Measurements from ENCODE around the gene PROSER1. TPM values are rescaled to one million over a fixed set of nuclear protein-coding genes. Genes with fewer than 3 reads are reported as not detected.

Gene PROSER1
- total RNA-seq, 4 donors from 2014 or later = 3.8 to 47.3 (median 21.1) TPM

DNA sequence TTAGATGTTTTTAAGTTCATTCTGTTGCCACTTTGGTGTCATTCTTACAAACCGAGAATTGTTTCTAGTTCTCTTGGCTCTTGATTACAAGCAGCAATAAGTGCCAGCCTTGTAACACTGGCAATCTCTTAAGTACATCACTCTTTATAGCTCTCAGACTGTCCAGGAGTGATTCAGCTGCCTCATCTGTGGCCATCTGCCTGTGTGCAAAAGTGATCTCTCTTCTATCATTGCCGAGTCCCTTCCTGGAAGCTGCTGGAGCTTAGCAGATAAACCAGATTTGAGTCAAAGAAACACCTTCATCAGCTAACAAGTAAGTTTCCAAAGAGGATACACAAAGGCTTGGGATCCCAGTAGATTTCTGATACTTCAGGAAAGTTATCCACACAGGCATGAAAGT, 70.4 kb downstream of the PROSER1 start:
- no peaks in the 10 kb centered on the region for H3K9me3 ChIP-seq
- no peak for DNase-seq
- H3K27me3 ChIP-seq = no peaks in the 10 kb centered on the region
- no peak overlapping the region for H3K27ac ChIP-seq
- no peaks in the 10 kb centered on the region for H3K36me3 ChIP-seq
- no peak for TF ChIP-seq POLR2A (IDR thresholded peaks at IDR 0.05)
- TF ChIP-seq CTCF (IDR thresholded peaks at IDR 0.05) = no peak
- H3K4me3 ChIP-seq = no peak overlapping the region
- H3K4me1 ChIP-seq = no peaks in the 10 kb centered on the region
- intact Hi-C loops (cut with DNase I; ENCODE audit: low total_unique reads) = no loop called here

GRCh38 chr13:38965281-38965680, 72.6 kb downstream of the PROSER1 start:
- TF ChIP-seq CTCF (IDR thresholded peaks at IDR 0.05) (no peak), POLR2A (IDR thresholded peaks at IDR 0.05) (no peak)
- Histone ChIP-seq H3K9me3 (no peaks in the 10 kb centered on the region), H3K4me1 (no peaks in the 10 kb centered on the region), H3K4me3 (no peak overlapping the region), H3K36me3 (no peaks in the 10 kb centered on the region), H3K27me3 (no peaks in the 10 kb centered on the region), H3K27ac (no peak overlapping the region)
- intact Hi-C loops (cut with DNase I; ENCODE audit: low total_unique reads) = no loop called here
- DNase-seq = no peak

- no peak for DNase-seq
- Histone ChIP-seq H3K27me3 (no peaks in the 10 kb centered on the region), H3K9me3 (no peaks in the 10 kb centered on the region), H3K27ac (no peak overlapping the region), H3K4me3 (no peak overlapping the region), H3K4me1 (no peaks in the 10 kb centered on the region), H3K36me3 (no peaks in the 10 kb centered on the region)
- intact Hi-C loops (cut with DNase I; ENCODE audit: low total_unique reads) = no loop called here
- no peak for TF ChIP-seq POLR2A (IDR thresholded peaks at IDR 0.05)
- no peak for TF ChIP-seq CTCF (IDR thresholded peaks at IDR 0.05)
Observed at GRCh38 chr13:38960175-38960574, 77.7 kb downstream of the PROSER1 start.

Other genes starting within 250 kb of the PROSER1 start
- under 1 TPM in 3 of 4 donors, not detected in 1; 0.27 to 0.35 (median 0.29) TPM for gene STOML3, start 47.3 kb downstream of the PROSER1 start, total RNA-seq
- gene NHLRC3, start 367 bp upstream of the PROSER1 start, total RNA-seq = 10 to 100 TPM; 13.8 to 59.0 (median 26.6) TPM